Tibial artery (tissue), 4 donors: Measurements from ENCODE around the gene KIRREL3.

ENCODE experiments used
- DNase-seq, 2 donors: peaks; one replicate each; pipeline ENCODE4 v3.0.0-alpha.2; 2019
- H3K27ac ChIP-seq, 2 donors: fragments of 200-600 bp; sonication (generic) in 1 of 2; 1 replicate in 1 of 2; 2 replicates in 1 of 2; pipeline ENCODE4 v1.5.1; 2018 to 2019; ENCODE audit warnings: mild to moderate bottlenecking in 1 of 2
- H3K27me3 ChIP-seq, 2 donors: fragments of 200-600 bp; sonication (generic) in 1 of 2; one replicate each; pipeline versions ENCODE4 v1.5.1 to v1.6.0; 2016 to 2019
- H3K36me3 ChIP-seq, 3 donors: fragments of 200-600 bp; sonication (generic) in 2 of 3; one replicate each; pipeline ENCODE4 v1.5.1; 2016 to 2019; ENCODE audit warnings: mild to moderate bottlenecking in 2 of 3
- H3K4me1 ChIP-seq, 4 donors: fragments of 200-600 bp; sonication (generic) in 2 of 4; 1 replicate in 3 of 4; 2 replicates in 1 of 4; pipeline ENCODE4 v1.5.1; 2016 to 2019
- H3K4me3 ChIP-seq, 2 donors: fragments of 200-600 bp; sonication (generic) in 1 of 2; 1 replicate in 1 of 2; 2 replicates in 1 of 2; pipeline ENCODE4 v1.5.1; 2018 to 2019; ENCODE audit warnings: mild to moderate bottlenecking in 2 of 2
- H3K9me3 ChIP-seq, 3 donors: fragments of 200-600 bp; sonication (generic) in 1 of 3; one replicate each; pipeline ENCODE4 v1.5.1; 2016 to 2019
- CTCF ChIP-seq, 2 experiments: fragments of 200-600 bp in 1 of 2; fragments of 450-650 bp in 1 of 2; IDR thresholded peaks; one replicate each; pipeline ENCODE4 v1.5.1; 2017 to 2019; ENCODE audit warnings: antibody characterized with exemption in 2 of 2, mild to moderate bottlenecking in 1 of 2, moderate library complexity in 1 of 2
- intact Hi-C: fragments of 100-400 bp; cut with DNase I; formaldehyde crosslinking; loops from one replicate; pipeline ENCODE4 v1.15.0; 2023; ENCODE audit warnings: low total_unique reads

Gene KIRREL3

GRCh38 chr11:126988655-126989054 lies 11.9 kb downstream of the KIRREL3 start:
- DNase-seq, result no peak
- no peak overlapping the region for H3K4me3 ChIP-seq
- intact Hi-C loops, result no loop called here
- no peak for TF ChIP-seq CTCF (IDR thresholded peaks at IDR 0.05)
- H3K4me1 ChIP-seq, result no peaks in the 10 kb centered on the region
- no peak overlapping the region for H3K27ac ChIP-seq
- H3K36me3 ChIP-seq, result no peaks in the 10 kb centered on the region
- H3K27me3 ChIP-seq, result peaks cover 0 to 31% of the 10 kb centered on the region in 2 donors
- no peaks in the 10 kb centered on the region for H3K9me3 ChIP-seq

GRCh38 chr11:126981635-126982034 lies 18.9 kb downstream of the KIRREL3 start:
- H3K4me1 ChIP-seq, result no peaks in the 10 kb centered on the region
- no peak overlapping the region for H3K27ac ChIP-seq
- DNase-seq, result no peak
- H3K27me3 ChIP-seq, result peaks cover 0 to 33% of the 10 kb centered on the region in 2 donors
- intact Hi-C loops, result no loop called here
- H3K9me3 ChIP-seq, result no peaks in the 10 kb centered on the region
- TF ChIP-seq CTCF (IDR thresholded peaks at IDR 0.05), result no peak
- H3K36me3 ChIP-seq, result no peaks in the 10 kb centered on the region
- H3K4me3 ChIP-seq, result no peak overlapping the region

- no peak overlapping the region for H3K4me3 ChIP-seq
- no peak overlapping the region for H3K27ac ChIP-seq
- no peaks in the 10 kb centered on the region for H3K9me3 ChIP-seq
- H3K4me1 ChIP-seq, result no peaks in the 10 kb centered on the region
- H3K36me3 ChIP-seq, result no peaks in the 10 kb centered on the region
- H3K27me3 ChIP-seq, result peaks cover 0 to 28% of the 10 kb centered on the region in 2 donors
- no peak for TF ChIP-seq CTCF (IDR thresholded peaks at IDR 0.05)
- intact Hi-C loops, result no loop called here
- DNase-seq, result no peak
Observed at GRCh38 chr11:126978911-126979310, 21.7 kb downstream of the KIRREL3 start.

- Histone ChIP-seq H3K4me3 (no peak overlapping the region), H3K27ac (no peak overlapping the region)
Observed at GRCh38 chr11:126978165-126978564, 22.4 kb downstream of the KIRREL3 start.

GRCh38 chr11:126973051-126973450 lies 27.5 kb downstream of the KIRREL3 start:
- no peaks in the 10 kb centered on the region for H3K9me3 ChIP-seq
- H3K4me1 ChIP-seq, result no peaks in the 10 kb centered on the region
- TF ChIP-seq CTCF (IDR thresholded peaks at IDR 0.05), result no peak
- DNase-seq, result no peak
- intact Hi-C loops, result no loop called here
- H3K36me3 ChIP-seq, result no peaks in the 10 kb centered on the region
- H3K4me3 ChIP-seq, result no peak overlapping the region
- peaks cover 0 to 12% of the 10 kb centered on the region in 2 donors for H3K27me3 ChIP-seq
- H3K27ac ChIP-seq, result no peak overlapping the region

More at GRCh38 chr11:126978165-126978564, 22.4 kb downstream of the KIRREL3 start:
- Histone ChIP-seq H3K9me3 (no peaks in the 10 kb centered on the region), H3K27me3 (peaks cover 0 to 28% of the 10 kb centered on the region in 2 donors), H3K36me3 (no peaks in the 10 kb centered on the region), H3K4me1 (no peaks in the 10 kb centered on the region)
- no peak for DNase-seq
- intact Hi-C loops, result no loop called here
- TF ChIP-seq CTCF (IDR thresholded peaks at IDR 0.05), result no peak

GRCh38 chr11:126971305-126971704 lies 29.3 kb downstream of the KIRREL3 start:
- no peak overlapping the region for H3K27ac ChIP-seq
- H3K9me3 ChIP-seq, result no peaks in the 10 kb centered on the region
- H3K4me1 ChIP-seq, result no peaks in the 10 kb centered on the region
- intact Hi-C loops, result no loop called here
- peaks cover 0 to 8% of the 10 kb centered on the region in 2 donors for H3K27me3 ChIP-seq
- DNase-seq, result no peak
- TF ChIP-seq CTCF (IDR thresholded peaks at IDR 0.05), result no peak
- no peaks in the 10 kb centered on the region for H3K36me3 ChIP-seq
- no peak overlapping the region for H3K4me3 ChIP-seq
